ENCODE data around the gene ABCC11. TPM values are rescaled to one million over a fixed set of nuclear protein-coding genes. Genes with fewer than 3 reads are reported as not detected.

ABCC11 gene
- total and polyA plus RNA-seq, 2 experiments from 2014 or later: 0.10 TPM; not detected in 1

DNA sequence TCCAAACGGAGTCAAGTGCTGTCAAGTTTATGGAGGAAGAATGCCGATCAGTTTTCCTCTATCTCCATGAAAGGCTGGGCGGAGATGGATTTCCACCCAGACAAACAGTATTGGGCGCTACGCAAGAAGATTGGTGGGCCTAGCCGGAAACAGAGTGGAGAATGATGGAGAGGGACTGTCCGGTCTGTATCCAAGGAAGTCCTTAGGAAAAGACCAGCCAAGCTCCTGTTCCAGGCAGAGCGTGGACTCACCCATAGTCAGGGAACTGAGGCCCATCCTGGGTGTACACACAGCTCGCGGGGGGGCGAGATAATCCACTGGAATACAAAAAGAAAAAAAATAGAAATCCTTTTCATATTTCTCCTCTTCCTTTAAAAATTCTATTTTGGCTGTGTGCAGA is 90.0 kb downstream of the ABCC11 start:
- no peaks in the 10 kb centered on the region for H3K27me3 ChIP-seq (ENCODE audit: insufficient read depth)
- Mint-ChIP-seq H3K27ac (no peak overlapping the region), H3K36me3 (ENCODE audit: low read depth) (no peaks in the 10 kb centered on the region), H3K4me1 (peaks cover 4% of the 10 kb centered on the region), H3K9me3 (no peaks in the 10 kb centered on the region), H3K4me3 (no peak overlapping the region), H3K27me3 (ENCODE audit: insufficient read depth, low read depth, poor library complexity) (peaks cover 4% of the 10 kb centered on the region)
- no peak overlapping the region for H3K4me3 ChIP-seq
- H3K79me2 ChIP-seq (replicated peaks; ENCODE audit: insufficient read depth): no peaks in the 10 kb centered on the region
- ATAC-seq (no peak), DNase-seq (ENCODE audit: low spot score) (no peak)
- no peaks in the 10 kb centered on the region for H4K20me1 ChIP-seq (replicated peaks; ENCODE audit: insufficient read depth)
- H3K27ac ChIP-seq (ENCODE audit: low read depth): no peak overlapping the region
- H3K4me2 ChIP-seq: no peak overlapping the region
- no peaks in the 10 kb centered on the region for H3K9me2 ChIP-seq (ENCODE audit: insufficient read depth)
- H3F3A ChIP-seq (replicated peaks; ENCODE audit: low read depth): no peaks in the 10 kb centered on the region
- TF ChIP-seq ZNF462 (CRISPR knock-in tag; IDR thresholded peaks at IDR 0.05) (no peak), EZH2 (IDR thresholded peaks at IDR 0.05; ENCODE audit: low read depth, unreplicated experiment) (no peak), JUNB (IDR thresholded peaks at IDR 0.05; ENCODE audit: unreplicated experiment) (no peak), ZNF114 (CRISPR knock-in tag; IDR thresholded peaks at IDR 0.05) (no peak), POLR2AphosphoS5 (IDR thresholded peaks at IDR 0.05; ENCODE audit: low read depth) (no peak), EZH2phosphoT487 (IDR thresholded peaks at IDR 0.05; ENCODE audit: unreplicated experiment) (no peak), ZNF331 (CRISPR knock-in tag; IDR thresholded peaks at IDR 0.05; ENCODE audit: low read depth) (no peak), NANOG (IDR thresholded peaks at IDR 0.05; ENCODE audit: borderline replicate concordance) (no peak), STAT1 (IDR thresholded peaks at IDR 0.05; ENCODE audit: unreplicated experiment) (no peak), CREB1 (CRISPR knock-in tag; IDR thresholded peaks at IDR 0.05; ENCODE audit: low read depth) (no peak)
- TF ChIP-seq, protein P1, sequence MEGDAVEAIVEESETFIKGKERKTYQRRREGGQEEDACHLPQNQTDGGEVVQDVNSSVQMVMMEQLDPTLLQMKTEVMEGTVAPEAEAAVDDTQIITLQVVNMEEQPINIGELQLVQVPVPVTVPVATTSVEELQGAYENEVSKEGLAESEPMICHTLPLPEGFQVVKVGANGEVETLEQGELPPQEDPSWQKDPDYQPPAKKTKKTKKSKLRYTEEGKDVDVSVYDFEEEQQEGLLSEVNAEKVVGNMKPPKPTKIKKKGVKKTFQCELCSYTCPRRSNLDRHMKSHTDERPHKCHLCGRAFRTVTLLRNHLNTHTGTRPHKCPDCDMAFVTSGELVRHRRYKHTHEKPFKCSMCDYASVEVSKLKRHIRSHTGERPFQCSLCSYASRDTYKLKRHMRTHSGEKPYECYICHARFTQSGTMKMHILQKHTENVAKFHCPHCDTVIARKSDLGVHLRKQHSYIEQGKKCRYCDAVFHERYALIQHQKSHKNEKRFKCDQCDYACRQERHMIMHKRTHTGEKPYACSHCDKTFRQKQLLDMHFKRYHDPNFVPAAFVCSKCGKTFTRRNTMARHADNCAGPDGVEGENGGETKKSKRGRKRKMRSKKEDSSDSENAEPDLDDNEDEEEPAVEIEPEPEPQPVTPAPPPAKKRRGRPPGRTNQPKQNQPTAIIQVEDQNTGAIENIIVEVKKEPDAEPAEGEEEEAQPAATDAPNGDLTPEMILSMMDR (conservative IDR thresholded peaks at IDR 0.05; ENCODE audit: low read depth in 2 of 2): no peak
- TF ChIP-seq, protein P2, sequence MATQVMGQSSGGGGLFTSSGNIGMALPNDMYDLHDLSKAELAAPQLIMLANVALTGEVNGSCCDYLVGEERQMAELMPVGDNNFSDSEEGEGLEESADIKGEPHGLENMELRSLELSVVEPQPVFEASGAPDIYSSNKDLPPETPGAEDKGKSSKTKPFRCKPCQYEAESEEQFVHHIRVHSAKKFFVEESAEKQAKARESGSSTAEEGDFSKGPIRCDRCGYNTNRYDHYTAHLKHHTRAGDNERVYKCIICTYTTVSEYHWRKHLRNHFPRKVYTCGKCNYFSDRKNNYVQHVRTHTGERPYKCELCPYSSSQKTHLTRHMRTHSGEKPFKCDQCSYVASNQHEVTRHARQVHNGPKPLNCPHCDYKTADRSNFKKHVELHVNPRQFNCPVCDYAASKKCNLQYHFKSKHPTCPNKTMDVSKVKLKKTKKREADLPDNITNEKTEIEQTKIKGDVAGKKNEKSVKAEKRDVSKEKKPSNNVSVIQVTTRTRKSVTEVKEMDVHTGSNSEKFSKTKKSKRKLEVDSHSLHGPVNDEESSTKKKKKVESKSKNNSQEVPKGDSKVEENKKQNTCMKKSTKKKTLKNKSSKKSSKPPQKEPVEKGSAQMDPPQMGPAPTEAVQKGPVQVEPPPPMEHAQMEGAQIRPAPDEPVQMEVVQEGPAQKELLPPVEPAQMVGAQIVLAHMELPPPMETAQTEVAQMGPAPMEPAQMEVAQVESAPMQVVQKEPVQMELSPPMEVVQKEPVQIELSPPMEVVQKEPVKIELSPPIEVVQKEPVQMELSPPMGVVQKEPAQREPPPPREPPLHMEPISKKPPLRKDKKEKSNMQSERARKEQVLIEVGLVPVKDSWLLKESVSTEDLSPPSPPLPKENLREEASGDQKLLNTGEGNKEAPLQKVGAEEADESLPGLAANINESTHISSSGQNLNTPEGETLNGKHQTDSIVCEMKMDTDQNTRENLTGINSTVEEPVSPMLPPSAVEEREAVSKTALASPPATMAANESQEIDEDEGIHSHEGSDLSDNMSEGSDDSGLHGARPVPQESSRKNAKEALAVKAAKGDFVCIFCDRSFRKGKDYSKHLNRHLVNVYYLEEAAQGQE (IDR thresholded peaks at IDR 0.05; ENCODE audit: unreplicated experiment): no peak
- TF ChIP-seq, protein P3, sequence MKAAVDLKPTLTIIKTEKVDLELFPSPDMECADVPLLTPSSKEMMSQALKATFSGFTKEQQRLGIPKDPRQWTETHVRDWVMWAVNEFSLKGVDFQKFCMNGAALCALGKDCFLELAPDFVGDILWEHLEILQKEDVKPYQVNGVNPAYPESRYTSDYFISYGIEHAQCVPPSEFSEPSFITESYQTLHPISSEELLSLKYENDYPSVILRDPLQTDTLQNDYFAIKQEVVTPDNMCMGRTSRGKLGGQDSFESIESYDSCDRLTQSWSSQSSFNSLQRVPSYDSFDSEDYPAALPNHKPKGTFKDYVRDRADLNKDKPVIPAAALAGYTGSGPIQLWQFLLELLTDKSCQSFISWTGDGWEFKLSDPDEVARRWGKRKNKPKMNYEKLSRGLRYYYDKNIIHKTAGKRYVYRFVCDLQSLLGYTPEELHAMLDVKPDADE (IDR thresholded peaks at IDR 0.05): no peak
- H3K4me1 ChIP-seq (ENCODE audit: insufficient read depth): no peaks in the 10 kb centered on the region
- H3K36me3 ChIP-seq (ENCODE audit: insufficient read depth): no peaks in the 10 kb centered on the region
- peak overlapping the region; percentile 99 for H2AFZ ChIP-seq
